HG03575 (cell line): ENCODE measurements around the gene CLEC2B.
"Not testable (repeated sequence)": the region's sequence is repeated elsewhere in the genome, so short reads cannot be mapped to it uniquely, and the experiment has no call there.

Experiments
- ATAC-seq: cut with Tn5 transposase; IDR thresholded peaks from one replicate; pipeline ENCODE4 v1.9.1; 2021; ENCODE audit not compliant: unreplicated experiment, insufficient number of reproducible peaks, low FRiP score; ENCODE audit errors: extremely low read depth

CLEC2B gene

DNA sequence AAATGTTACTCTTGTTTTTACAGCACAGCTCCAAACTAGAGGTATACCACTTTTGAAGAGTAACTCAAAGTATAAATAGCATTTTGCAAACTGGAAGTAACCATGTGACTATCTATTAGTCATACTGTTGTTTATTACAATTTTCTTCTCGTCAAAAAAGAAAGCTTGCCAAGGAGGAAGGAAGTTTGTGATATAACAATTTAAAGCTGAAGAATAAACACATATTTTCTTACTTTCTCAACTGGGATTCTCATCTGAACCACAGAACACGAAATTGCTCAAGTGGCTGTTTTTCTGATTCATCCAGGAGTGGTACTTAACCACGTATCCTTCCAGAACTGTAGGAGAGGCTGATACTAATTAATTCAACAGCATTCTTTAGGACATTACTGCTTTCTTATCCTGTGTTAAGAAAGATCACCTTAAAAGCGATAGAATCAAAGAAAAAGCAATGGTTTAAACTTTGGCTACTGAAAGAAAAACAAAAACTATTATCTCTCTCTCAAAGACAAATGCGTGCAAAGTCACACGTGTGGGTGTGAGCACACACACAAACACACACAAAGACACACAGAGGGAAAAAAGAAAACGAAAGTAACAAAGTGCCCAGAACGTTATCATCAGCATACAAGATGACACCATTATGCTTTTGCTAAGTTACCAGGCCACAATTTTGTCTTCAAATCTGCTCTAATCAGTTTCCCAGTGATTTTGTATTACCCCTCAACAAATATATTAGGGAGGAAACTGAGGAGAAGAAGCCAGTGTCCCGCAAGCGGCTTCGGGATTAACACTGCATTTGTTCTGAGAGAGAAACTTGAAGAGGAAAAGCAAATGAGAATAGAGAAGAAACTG lies at the start of gene CLEC2B:
Gene CLEC2B, minus strand, starts transcription at position 48 of the 855 bp plus-strand sequence.
- ATAC-seq, result no peak

DNA sequence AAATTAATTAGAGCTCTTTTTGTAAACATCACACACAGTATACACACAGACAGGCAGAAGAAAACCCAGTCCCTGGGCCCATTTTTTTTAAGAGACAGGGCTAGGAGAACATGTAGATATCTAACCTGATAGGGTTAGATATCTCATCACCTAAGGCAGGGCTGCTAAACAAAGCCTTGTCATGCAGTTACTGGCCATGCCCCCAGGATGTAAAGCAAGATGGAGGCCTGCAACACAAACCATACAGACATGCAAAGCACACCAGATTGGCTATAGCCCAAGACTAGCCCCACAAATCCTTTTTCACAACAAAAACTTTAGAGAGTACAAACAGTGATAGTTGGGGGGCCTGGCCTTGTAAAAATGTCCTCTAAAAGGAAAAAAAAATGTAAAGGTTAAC lies 42.6 kb upstream of the CLEC2B start:
- ATAC-seq, result no peak

DNA sequence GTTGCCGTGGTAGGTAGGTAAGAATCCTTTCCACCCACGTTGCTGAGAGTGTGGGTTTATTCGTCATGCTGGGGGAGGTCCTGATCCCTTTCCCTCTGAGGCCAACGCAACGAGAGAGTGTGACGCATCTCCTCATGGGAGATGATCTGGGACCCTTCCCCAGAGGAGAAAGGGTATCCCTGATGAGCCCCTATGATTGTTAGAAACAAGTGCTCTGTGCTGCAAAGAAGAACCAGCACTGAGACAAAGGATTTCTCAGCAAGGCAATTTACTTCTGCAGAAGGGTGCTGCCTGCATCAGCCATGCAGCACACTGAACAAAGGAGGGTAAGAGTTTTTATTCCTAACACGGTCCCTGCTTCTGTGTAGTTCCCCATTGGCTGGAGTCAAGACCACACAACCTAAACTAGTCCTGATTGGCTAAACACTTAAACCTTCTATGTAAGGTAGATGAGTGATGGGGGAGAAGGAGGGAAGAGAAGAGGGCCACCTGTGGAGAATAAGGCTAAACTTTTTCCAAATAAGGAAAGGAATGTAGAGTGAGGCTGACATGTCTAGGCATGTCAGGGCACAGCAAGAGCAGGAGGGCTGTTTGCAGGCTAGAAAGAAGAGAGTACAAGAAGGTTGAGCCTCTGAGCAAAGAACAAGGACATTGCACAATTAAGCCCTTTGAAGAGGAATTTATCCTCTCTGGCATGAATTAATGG lies 41.7 kb upstream of the CLEC2B start:
- no peak for ATAC-seq

DNA sequence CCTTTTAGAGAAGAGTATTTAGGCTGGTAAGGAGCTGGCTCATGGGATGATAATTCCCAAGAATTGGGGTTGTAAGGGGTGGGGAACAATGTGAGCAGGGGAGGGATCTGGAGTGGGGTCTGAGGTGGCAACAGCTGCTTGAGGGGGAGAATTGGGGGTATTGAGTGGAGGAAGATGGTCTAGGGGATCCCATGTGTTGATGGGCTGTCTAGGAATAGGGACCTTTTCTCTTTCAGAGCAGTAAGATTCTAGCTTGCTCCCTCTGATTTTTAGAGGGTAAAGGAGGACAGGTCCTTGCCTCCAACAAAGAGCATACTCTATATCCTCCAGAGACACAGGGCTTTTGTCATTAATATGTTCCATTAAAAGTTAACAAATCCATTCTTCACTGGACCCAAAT lies 40.6 kb upstream of the CLEC2B start:
- no peak for ATAC-seq

DNA sequence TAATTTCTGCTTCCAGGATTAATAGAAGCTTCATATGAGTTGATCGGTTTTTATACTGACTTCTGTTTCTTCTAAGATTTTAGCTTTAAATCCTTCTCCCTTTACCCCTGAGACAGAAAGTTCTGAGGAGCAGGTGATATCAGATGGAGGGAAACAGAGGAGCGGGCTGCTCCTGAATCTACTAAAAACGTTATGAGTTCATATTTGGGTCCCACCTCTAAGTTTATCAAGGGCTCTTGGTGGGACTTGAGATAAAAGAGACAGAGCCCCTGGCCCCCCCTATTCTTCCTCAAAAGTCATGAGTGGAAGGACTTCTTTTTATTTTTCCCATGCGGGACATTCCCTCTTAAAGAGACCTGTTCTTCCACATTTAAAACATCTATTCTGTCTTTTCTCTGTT lies 39.2 kb upstream of the CLEC2B start:
- ATAC-seq, result no peak

DNA sequence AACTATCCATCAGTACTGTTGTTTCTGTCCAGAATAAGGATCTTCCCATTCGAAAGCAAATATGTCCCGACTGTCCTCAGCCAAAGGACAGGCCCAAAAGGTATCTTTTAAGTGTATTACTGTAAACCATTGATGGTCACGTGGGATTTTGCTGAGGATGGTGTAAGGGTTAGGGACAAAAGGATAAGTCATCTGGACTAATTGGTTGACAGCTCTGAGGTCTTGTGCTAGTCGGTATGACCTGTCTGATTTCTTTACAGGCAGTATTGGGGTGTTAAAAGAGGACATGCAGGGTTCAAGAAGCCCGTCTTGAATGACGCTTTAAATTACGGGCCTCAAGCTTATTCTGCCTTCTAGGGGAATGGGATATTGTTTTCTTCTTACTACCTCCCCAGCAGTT lies 38.6 kb upstream of the CLEC2B start:
- ATAC-seq, result no peak

DNA sequence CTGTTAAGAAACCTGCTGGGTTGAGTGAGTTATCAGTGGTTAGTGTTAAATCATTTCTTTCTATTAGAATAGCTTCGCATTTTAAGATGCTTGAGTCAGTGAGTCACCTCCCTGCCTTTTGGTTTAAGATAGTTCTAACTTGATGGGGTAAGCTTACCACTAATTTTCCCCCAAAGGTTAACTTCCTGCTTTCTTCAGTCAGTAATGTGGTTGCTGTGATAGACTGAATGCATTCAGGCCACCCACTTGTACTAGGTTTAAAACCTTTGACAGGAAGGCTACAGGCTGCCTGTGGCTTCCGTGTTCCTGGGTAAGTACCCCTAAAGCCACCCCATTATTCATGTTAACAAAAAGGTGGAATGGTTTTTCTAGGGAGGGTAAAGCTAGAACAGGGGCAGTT lies 37.7 kb upstream of the CLEC2B start:
- ATAC-seq, result no peak

DNA sequence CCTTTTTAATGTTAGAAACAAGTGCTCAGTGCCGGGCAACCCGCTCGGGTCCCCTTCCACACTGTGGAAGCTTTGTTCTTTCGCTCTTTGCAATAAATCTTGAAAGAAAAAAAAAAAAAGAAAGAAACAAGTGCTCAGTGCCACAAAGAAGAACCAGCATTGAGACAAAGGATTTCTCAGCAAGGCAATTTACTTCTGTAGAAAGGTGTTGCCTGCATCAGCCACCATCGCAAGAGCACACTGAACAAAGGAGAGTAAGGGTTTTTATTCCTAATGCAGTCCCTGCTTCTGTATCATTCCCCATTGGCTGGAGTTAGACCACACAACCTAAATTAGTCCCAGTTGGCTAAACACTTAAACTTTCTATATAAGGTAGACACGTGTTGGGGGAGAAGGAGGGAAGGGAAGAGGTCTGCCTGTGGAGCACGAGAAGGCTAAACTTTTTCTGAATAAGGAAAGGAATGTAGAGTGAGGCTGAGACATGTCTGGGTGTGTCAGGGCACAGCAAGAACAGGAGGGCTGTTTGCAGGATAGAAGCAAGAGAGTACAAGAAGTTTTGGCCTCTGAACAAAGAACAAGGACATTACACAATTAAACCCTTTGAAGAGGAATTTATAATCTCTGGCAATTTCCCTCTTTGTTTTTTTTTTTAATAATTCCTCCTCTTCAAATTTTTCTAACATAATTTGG lies 33.5 kb upstream of the CLEC2B start:
- ATAC-seq, result no peak

DNA sequence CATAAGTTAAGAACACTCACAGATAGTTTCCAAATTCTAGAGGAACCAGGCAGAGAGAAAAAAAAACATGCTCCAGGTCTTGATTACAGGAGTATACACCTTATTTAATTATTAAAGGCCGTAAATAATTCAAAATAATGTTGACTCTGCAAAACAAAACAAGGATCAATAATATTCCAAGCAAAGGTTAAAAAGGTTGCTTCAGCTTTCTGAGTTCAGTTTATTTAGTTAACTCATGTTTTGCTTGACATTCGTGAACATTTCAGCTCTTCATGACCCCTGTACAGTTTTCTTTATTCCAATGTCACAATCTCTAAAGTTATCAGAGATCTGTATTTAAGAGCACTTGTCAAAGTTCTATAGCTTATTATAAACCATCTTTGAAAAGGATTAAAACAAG lies 31.8 kb upstream of the CLEC2B start:
- ATAC-seq, result no peak

DNA sequence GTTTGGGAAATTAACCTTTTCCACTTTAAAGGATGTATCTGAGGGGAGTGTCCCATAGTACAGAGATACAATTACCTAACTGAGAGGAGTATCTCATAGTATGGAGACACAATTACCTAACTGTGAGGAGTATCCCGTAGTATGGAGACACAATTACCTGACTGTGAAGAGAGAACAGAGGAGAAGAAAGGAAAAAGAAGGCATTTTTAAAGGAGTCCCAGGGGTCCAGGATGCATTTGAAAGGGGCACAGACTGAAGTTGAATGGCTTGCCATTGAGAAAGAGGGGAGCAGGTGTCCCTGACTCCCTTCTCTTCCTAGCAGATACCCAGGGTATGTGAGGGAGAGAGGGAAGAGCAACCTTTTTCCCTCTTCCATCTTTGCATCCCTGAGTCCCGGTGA lies 30.1 kb upstream of the CLEC2B start:
- ATAC-seq, result no peak

DNA sequence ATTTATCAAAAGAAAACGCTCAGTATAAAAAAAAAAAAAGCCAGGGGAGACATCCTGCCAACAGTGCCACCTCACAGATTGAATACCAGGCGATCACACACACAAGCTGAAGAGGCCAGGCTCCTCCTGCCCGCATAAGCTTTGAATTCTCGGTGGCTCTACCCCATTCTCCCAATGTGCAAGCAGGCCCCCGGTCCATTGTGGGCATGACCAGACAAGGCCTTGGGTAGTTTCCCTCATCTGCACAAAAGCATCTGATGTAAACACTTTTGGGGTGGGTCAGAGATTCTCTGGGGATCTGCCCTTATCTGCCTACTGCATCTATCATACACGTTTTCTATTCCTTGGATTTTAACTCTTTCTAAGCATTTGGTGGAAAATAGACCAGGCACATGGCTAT lies 28.4 kb upstream of the CLEC2B start:
- ATAC-seq, result no peak

DNA sequence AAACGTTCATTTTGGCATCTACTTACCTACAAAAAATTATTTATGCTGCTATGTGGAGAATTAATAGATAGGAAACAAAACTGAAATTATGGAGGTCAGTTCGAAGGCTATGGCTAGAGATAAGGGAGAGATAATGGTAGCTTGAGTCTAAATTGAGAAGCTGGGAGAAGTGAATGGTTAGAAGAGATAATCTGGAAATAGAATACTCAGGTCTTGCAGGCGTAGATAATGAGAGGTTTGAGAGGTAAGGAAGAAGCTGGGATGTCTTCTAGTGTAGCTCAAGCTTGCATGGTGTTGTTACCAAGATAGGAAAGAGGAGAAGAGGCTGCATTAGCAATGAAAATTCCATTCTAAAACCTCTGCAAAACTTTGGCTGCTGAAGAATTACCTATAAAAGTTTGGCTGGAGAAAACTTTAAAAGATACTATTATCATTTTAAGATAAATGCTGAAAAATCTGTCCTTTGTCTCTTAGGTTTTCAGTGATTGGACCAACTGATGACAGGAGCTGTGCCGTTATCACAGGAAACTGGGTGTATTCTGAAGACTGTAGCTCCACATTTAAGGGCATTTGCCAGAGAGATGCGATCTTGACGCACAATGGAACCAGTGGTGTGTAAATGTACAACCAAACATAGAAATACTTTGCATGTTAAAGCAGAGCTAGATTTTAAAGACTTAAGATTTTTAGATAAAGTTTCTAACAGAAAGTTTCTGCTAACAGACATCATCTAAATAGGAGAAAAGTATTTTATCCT lies 26.2 kb upstream of the CLEC2B start:
- no peak for ATAC-seq

DNA sequence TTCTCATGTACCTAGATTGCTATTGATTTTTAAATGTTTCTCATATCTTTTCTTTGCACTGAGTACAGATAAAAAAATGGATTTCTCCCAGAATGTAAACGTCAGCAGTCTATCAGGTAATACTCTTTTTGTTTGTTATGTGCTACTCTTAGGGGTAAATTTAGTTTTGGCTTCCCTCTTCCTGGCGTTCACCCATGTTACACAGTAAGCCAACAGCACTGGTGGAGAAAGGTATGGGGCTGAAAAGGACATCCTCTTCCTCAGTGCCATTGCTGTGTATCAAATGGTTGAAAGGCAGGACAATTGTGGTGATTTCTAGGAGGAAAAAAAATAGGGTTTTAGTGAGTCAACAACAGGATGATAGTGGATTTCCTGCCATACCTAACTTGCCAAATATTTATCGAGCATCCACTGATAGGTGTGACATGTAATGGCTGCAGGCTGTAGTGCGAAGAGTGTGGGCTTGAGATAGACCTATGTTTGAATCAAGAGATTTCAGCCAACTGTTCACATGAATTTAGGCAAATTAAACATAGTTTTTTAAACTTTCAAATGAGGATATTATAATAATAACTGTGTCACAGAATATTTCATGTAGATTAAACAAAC lies 19.6 kb upstream of the CLEC2B start:
- ATAC-seq, result no peak

DNA sequence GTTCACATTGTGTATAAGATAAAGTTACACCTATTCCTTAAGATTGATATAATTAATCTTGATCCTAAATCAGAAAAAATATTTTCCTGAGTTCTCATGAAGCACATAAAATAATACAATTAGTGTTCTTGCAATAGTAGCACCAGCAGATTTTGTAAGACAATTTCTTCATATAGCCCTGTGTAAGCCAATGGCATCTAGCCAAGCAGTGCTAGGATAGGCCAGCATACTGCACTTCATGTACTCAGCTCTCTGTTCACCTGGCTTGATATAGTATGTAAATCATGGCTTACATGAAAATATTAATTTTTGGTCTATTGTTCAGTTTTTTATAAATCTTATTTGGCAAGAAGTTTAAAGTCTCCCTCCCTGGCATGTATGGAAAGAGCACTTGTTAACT lies 14.0 kb upstream of the CLEC2B start:
- no peak for ATAC-seq

DNA sequence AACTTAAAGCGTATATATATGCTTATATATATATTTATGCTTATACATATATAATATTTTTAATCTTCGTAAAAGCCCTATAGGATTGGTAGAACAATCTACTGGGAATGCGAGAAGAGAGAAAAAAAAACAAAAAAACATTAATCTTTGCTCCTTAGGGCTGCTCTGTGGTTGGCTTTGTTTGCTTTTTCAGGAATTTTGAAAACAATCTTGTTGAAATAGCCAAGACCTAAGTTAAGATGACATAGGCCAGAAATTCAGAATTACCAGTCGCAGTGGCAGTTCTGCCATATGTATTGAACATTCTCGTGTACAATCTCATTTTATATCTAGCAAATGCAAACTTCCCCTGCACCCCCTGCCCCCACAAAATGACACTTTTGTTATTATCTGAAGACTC lies 12.8 kb upstream of the CLEC2B start:
- ATAC-seq, result no peak

DNA sequence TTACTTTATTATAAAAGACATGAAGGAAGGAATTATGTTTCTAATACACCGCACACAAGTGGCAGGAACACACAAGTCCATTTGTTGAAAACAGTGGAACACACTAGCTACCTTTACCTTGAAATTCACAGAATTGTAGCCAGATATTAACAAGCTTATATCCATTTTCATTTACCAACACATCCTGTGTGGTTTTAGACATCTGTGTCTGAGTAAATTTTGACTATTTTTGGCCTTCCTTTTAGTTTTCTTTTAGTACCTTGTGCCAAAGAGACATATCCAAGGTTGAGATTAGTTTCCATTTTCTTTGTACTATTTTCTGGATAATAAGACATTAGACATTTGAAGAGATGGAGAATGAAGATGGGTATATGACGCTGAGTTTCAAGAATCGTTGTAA lies 12.1 kb upstream of the CLEC2B start, which contains the start of gene KLRF2:
Gene KLRF2, plus strand, starts transcription at position 244 of the 400 bp plus-strand sequence. Its CDS starts 107 bp downstream, at position 351.
- no peak for ATAC-seq

DNA sequence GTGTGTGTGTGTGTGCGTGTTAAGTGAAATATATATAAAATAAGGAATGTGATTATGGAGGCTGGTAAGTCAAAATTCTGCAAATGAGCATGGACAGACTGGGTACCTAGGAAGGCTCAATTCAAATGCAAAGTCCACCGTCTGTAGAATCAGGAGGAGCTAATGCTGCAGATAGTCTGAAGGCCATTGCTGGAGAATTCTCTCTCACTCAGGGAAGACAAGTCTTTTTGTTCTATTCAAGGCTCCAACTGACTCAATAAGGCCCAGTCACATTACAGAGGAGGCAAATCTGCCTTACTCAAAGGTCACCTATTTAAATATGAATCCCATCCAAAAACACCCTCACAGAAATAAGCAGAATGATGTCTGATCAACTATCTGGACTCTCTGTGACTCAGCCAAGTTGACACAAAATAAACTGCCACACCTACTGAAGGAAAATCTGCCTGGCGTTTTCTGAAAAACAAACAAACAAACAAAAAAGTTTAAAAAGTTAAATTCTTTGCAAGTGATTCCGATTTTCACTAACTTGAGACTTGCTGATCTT lies 11.5 kb upstream of the CLEC2B start:
- ATAC-seq, result no peak

DNA sequence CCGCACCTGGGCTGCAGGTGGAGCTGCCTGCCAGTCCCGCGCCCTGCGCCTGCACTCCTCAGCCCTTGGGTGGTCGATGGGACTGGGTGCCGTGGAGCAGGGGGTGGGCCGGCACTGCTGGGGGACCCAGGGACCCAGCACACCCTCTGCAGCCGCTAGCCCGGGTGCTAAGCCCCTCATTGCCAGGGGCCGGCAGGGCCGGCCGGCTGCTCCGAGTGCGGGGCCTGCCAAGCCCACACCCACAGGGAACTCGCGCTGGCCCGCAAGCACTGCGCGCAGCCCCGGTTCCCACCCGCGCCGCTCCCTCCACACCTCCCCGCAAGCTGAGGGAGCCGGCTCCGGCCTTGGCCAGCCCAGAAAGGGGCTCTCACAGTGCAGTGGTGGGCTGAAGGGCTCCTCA lies 7.0 kb upstream of the CLEC2B start:
- not testable (repeated sequence) for ATAC-seq
